ENCODE results near the gene DTX4.

The DTX4 gene

DNA sequence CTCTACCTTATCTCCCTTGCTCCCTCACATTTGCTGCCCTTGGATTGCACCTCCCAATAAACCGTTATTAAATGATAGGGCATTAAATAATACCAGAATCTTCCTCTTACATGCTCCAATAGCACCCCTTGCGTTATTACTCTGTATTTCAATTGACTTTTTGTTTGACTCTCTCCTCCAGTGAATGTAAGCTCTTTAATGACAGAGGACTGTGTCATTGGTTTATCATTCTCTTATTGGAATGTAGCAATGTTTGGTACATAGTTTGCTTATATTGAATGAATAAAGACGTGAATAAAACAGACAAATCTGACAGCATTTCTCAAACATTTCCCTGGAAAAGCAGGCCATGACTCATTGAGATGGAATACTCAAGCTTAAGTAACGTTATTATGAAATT is 49.5 kb downstream of the DTX4 start:
- DNase-seq (ENCODE audit: low read depth) = peak; percentile 74

DNA sequence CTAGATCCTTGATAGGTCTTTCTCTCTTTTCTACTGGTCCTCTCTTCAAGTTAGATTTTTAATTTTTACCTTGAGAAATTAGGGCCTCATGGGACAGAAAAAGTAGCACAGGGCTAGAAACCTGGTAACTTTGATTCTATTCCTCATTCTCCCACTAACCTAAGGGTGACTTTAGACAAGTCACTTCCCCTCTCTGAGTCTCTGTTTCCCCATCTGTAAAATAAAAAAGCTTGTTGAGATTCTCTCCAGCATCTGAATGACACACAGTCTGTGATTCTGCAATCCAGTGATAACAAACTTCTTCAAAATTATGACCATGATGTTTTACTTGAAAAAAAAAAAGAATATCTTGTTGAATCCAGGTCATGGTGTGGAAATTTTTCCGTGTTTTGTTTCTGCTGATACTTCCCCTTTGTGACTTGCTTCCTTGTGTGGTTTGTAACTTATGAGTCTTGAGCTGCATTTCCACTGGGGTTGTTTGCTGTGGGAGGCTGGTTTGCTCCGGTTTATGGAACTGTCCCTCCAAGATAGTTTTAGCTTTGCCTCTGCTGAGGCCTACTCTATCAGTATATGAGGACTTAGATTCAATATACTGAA is 50.6 kb downstream of the DTX4 start:
- DNase-seq (ENCODE audit: low read depth) = no peak

DNA sequence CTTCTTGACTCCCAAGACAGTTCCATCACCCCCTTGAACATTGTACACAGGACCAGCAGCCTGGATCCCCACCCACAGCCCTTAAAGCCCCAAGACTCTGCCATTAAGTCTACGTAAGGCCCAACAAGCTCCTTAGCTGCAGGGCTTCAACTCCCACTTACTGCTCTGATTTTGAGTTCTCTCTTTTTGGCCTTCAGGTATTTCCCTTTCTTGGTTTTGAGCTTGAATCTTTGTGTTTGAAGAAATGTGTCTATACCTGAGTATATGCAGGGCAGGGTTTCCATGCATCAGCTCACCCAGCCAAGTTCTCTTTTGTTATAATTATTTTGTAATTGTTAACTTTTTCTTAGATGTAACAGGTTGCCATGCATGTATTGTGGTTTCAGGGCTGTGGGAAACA is 51.2 kb downstream of the DTX4 start:
- no peak for DNase-seq (ENCODE audit: low read depth)

DNA sequence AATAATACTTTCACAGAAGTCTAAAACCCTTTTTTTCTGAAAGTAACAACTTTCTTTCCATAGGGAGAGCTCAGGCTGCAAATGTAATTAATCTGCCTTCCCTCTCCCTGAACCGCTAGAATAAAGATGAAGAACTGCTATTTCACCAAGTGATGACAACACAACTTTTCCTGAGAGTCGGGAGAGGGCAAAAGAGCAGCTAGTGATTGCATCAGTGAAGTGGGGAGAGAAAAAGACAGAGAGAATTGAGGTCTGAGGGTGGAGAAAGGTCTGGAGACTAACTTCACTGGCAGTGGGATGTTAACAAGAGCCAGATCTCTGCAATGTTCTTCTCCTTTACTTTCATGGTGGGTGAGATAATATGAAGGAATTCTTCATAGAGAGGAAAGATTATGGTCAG is 51.7 kb downstream of the DTX4 start:
- no peak for DNase-seq (ENCODE audit: low read depth)

DNA sequence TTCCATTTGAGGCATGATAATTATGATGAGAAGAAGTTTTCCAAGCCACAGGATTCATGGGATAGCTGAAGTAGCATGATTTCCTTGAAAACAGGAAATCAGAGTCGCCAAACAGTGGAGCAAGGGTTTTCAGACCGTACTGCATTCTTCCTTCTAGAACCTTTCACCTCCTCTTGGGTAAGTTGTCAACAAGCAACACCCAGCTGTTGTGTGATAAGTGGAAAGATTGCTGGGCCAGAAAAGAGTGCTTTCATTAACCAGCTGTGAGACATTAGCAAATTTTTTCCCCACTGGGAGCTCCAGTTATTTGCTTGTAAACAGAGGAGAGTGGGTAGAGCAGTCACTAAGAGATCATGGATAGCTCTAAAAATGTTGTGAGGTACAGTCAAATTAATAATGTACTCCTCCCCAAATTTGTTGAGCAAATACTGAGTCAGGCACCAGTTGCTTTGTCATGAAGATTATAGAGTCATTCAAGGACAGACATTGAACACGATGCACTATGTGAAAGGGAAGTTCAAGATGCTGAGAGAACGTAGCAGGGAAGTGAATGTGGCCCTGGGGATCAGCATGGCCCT is 52.5 kb downstream of the DTX4 start:
- no peak for DNase-seq (ENCODE audit: low read depth)

DNA sequence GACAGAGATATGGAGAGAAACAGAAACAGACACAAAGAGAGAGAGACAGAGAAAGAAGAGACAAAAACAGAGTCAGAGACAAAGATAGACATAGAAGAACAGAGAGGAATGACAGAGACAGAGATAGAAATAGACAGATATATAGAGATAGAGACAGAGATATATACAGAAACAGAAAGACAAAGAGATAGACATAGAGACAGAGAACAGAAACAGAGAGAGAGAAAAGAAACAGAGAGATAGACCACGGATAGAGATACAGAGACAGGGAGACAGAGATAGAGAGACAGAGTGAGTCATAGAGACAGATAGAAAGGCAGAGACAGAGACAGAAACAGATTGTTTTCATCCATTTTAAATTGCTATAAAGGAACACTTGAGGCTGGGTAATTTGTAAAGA is 53.1 kb downstream of the DTX4 start:
- no peak for DNase-seq (ENCODE audit: low read depth)

DNA sequence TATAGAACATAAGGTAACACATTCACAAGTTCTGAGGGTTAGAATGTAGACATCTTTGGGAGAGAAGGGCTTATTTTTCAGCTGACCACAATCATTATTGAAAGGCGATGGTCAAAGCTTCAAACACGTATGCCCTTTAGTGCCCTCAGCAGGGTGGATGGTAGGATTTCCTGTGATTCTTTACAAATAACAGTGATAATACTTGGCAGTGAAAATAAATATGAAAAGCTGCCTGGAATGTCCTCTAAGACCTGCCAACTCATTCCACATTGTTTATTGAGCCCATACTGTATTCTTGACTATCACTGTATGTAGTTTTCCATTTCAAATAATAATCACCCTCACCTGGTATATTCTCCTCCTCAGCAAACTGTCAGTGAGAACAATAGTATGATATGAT is 54.5 kb downstream of the DTX4 start:
- DNase-seq (ENCODE audit: low read depth) = no peak

DNA sequence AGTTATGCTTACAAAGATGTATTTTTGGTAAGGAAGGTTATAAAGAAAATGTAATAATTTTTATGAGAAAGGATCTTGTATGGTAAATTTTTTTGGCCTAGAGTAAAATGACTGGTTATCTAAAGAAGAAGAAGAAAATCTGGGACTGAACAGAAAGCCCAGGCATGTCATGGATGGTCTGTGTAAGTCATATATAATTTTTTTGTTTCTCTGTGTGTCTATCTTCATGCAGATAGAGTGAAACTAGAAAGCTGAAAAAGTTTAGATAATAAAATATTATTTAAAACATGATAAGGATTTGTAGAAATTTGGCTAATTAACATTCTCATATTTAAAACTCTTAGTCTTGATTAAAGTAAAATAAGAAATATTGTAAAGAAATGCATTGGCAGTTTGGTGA is 68.4 kb downstream of the DTX4 start:
- DNase-seq (ENCODE audit: low read depth) = no peak

DNA sequence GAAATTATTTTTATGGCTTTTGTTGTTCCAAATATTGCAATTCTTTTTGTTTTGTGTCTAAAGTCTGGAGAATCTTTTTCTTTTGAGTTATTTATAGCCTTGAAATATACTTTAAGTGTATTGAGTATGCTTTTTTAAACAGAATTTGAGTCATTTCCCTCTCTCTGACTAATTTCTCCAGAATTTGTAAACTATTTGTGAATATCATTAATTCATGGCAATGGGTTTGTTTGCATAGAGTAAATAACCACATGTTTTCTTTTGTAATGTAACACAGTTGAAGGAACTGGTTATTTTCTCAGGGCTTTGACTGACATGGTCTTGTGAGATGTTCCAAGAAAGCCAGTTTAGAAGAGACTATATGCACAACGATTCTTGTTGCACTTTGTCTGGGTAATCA is 71.7 kb downstream of the DTX4 start:
- no peak for DNase-seq (ENCODE audit: low read depth)

DNA sequence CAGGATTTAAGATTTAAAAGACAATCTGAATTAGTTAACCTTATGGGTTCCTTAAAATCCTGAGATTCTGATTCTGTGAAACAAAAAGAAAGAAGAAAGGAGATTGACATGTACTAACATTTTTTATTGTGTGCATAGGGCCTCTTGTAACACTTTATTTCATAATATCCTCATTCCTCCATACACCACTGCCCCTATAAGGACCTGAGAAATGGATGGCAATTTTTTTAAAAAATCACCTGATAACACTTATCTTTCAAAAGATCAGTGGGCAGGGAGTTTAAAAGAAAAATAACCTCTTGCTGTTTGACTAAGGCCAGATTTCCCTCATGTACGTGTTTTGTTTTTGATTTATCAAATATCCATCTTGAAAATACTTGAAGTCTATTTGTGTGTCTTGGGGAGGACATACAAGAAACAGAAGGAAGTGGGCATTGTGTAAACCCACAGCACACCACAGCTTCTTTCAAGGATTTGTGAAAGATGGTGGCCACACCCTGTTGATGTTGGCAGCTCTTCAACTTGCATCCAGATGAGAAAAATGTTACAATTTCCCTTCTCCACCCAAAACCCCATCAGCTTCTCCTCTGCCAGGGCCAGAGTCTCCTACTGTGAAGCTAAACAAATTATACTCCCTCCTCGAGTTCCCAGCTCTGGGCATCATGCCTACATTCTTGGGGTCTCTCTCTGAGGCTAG is 75.7 kb downstream of the DTX4 start:
- peak; percentile 90 for DNase-seq (ENCODE audit: low read depth)

DNA sequence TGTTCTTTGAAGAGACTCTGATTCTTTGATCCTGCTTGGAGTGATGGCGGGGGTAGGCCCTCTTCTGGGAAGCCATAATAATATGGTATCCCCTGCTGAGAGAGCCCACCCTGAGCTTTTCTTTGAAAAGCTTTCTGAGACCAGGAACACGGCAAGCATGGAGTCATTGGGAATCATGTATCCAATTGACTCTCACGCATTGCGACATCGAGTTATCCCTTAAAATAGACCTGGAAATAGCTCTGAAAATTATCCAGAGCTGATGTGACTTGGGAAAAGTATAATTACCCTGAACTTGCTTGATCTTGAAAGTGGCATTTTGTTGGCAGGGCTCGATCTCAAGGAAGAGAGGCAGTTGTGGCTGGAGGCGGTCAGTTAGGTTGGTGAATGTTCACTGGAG is 77.6 kb downstream of the DTX4 start:
- DNase-seq (ENCODE audit: low read depth) = no peak

DNA sequence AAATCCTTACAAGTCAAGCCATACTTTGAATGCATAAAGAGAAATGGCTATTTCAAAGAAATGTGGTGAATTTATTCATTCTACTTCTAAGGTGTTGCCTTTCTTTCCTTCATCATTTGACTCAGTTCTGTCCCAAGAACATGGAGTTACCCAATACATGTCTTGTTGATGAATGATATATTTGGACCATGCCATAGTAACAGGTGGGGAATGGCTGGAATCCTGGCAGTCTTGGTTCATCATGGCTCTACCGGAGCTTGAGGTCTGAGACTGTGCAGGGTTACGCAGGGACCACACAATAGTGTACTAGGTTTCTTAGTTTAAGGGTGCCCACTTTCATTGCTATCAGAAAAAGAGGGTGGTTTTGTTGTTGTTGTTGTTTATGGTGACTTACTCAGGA is 81.1 kb downstream of the DTX4 start:
- no peak for DNase-seq (ENCODE audit: low read depth)

DNA sequence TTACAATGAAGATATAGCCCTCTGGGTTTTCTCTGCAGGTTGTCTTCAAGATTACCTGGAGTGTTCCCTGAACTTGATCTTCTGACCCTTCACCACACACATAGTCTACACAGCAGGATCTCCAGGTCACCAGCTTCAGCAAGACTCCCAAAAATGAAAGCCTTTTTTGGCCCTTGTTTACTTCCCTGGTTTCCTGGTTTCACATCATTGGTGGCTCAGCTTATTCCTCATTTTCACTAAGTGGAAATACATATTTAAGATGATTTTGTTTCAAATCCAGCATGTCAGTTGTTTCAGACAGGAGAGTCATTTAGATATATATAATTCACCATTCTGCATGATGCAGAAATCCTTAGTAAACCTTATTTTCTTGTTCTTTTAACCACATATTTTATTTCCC is 82.4 kb downstream of the DTX4 start:
- no peak for DNase-seq (ENCODE audit: low read depth)

DNA sequence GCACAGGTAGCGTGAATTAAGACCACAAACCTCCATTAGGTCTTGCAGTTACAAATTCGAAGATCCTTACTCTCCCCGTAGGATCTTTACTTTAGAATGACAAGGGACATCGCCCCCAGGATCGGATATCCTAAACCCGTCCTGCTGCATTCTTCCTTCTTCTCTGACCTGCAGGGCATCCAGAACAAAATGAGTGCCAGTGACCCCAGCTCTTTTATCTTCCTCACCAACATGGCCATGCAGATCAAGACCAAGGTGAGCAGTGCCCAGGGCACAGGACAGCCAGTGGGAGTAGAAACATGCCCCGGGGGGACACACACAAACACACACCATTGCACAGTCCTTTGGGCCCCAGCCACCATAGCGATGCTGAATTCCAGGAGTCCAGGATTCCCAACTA is 83.3 kb downstream of the DTX4 start:
- no peak for DNase-seq (ENCODE audit: low read depth)

Data from HS-27A (cell line).